Transverse colon (tissue), 4 donors: ENCODE results near the gene CSRNP2. TPM values are rescaled to one million over a fixed set of nuclear protein-coding genes. Genes with fewer than 3 reads are reported as not detected.

ENCODE experiments used
- DNase-seq: peaks from one replicate; pipeline ENCODE4 v3.0.0-alpha.2; 2019
- H3K27ac ChIP-seq, 4 donors: fragments of 200-600 bp; sonication (generic); 2 replicates each; pipeline ENCODE4 v1.5.1; 2016 to 2018; ENCODE audit warnings: inconsistent platforms in 4 of 4
- H3K27me3 ChIP-seq: fragments of 200-600 bp; sonication (generic); 2 replicates; pipeline ENCODE4 v1.5.1; 2017; ENCODE audit warnings: inconsistent platforms
- H3K36me3 ChIP-seq, 4 donors: fragments of 200-600 bp; sonication (generic); 2 replicates each; pipeline ENCODE4 v1.5.1; 2017 to 2019; ENCODE audit warnings: inconsistent platforms in 4 of 4
- H3K4me1 ChIP-seq, 4 donors: fragments of 200-600 bp; sonication (generic); 2 replicates each; pipeline ENCODE4 v1.5.1; 2017 to 2020; ENCODE audit warnings: inconsistent platforms in 4 of 4
- H3K4me3 ChIP-seq, 4 donors: fragments of 200-600 bp; sonication (generic); 1 replicate in 1 of 4; 2 replicates in 3 of 4; pipeline versions ENCODE4 v1.5.1 to v1.6.1; 2017 to 2019; ENCODE audit warnings: inconsistent platforms in 4 of 4
- H3K9me3 ChIP-seq, 2 donors: fragments of 200-600 bp; sonication (generic); 2 replicates each; pipeline ENCODE4 v1.5.1; 2017 to 2019; ENCODE audit warnings: inconsistent platforms in 2 of 2
- CTCF ChIP-seq, 5 experiments: fragments of 200-600 bp in 3 of 5; fragments of 450-650 bp in 2 of 5; sonication (generic) in 3 of 5; IDR thresholded peaks; 1 replicate in 2 of 5; 2 replicates in 3 of 5; pipeline ENCODE4 v1.5.1; 2016 to 2017; ENCODE audit warnings: antibody characterized with exemption in 5 of 5, inconsistent platforms in 3 of 5, mild to moderate bottlenecking in 2 of 5, moderate library complexity in 1 of 5
- EP300 ChIP-seq: sonication (generic); formaldehyde crosslinking; IDR thresholded peaks from one replicate; pipeline ENCODE4 v1.6.1; 2017; ENCODE audit warnings: antibody characterized with exemption, low read depth
- POLR2A ChIP-seq: fragments of 450-650 bp; IDR thresholded peaks from one replicate; pipeline ENCODE4 v1.6.1; 2016; ENCODE audit warnings: antibody characterized with exemption, mild to moderate bottlenecking, moderate library complexity
- POLR2AphosphoS5 ChIP-seq, 3 donors: sonication (generic); formaldehyde crosslinking; IDR thresholded peaks; one replicate each; pipeline ENCODE4 v1.6.1; 2016; ENCODE audit warnings: antibody characterized with exemption in 3 of 3
- WGBS, 2 donors: methylation state at CpG; one replicate each; pipeline ENCODE4 v1.1.5; 2018; ENCODE audit warnings: low coverage in 1 of 2; 5-methylcytosine and 5-hydroxymethylcytosine counted together
- in situ Hi-C, 4 donors: fragments of 200-750 bp; cut with MboI; loops; one replicate each; pipeline versions ENCODE4 v1.15.0 to v1.15.1; 2017; ENCODE audit warnings: low sequenced_read_pairs in 3 of 4, low pct_ligation_motif_present in 1 of 4, low pct_unique_long_range_greater_than_20kb in 1 of 4
- intact Hi-C: fragments of 100-400 bp; cut with DNase I; formaldehyde crosslinking; loops from one replicate; pipeline ENCODE4 v1.15.1; 2023; ENCODE audit warnings: low total_unique reads
- total RNA-seq, 4 donors: library from RNA; depleted of rRNA; stranded (reverse); fragments of >200 nt; gene quantifications; one replicate each; pipeline ENCODE4 v1.1.0, GENCODE V29; 2016

Gene CSRNP2
- total RNA-seq, 4 donors from 2014 or later, result 14.3 to 69.6 (median 25.5) TPM

GRCh38 chr12:51086933-51087332 is 3.5 kb upstream of the CSRNP2 start:
- in situ Hi-C loops (no loop called here), intact Hi-C loops (no loop called here)
- DNase-seq, result no peak
- no peaks in the 10 kb centered on the region for H3K36me3 ChIP-seq
- no peak overlapping the region for H3K4me3 ChIP-seq
- no peak overlapping the region for H3K27ac ChIP-seq
- no peaks in the 10 kb centered on the region for H3K9me3 ChIP-seq
- WGBS, 2 donors, result 88 to 94% methylated on average over 9 to 10 of the region's 10 CpGs
- H3K27me3 ChIP-seq, result no peaks in the 10 kb centered on the region
- peaks cover 5 to 13% (median 10%) of the 10 kb centered on the region in 4 donors for H3K4me1 ChIP-seq
- no peak for TF ChIP-seq CTCF (IDR thresholded peaks at IDR 0.05)
- no peak for TF ChIP-seq EP300
- TF ChIP-seq POLR2AphosphoS5 (IDR thresholded peaks at IDR 0.05), result no peak
- TF ChIP-seq POLR2A, result no peak

- no peak overlapping the region for H3K4me3 ChIP-seq
- no peak for DNase-seq
- WGBS, 2 donors, result 60% methylated on average over 3 of the region's 3 CpGs; no CpG with 5 or more reads in 1 of the 2 donors
- H3K36me3 ChIP-seq, result no peaks in the 10 kb centered on the region
- intact Hi-C loops (no loop called here), in situ Hi-C loops (no loop called here)
- H3K27ac ChIP-seq, result no peak overlapping the region
- H3K9me3 ChIP-seq, result no peaks in the 10 kb centered on the region
- no peaks in the 10 kb centered on the region for H3K27me3 ChIP-seq
- H3K4me1 ChIP-seq, result peaks cover 8 to 20% (median 15%) of the 10 kb centered on the region in 4 donors
- TF ChIP-seq POLR2A (no peak), EP300 (no peak), CTCF (IDR thresholded peaks at IDR 0.05) (no peak), POLR2AphosphoS5 (IDR thresholded peaks at IDR 0.05) (no peak)
Observed at GRCh38 chr12:51085757-51086156, 2.4 kb upstream of the CSRNP2 start.

- peak overlapping the region; percentile 81 to 99 (median 91) for H3K4me3 ChIP-seq
- 3 to 5% methylated on average over 10 to 18 of the region's 18 CpGs for WGBS, 2 donors
- in situ Hi-C loops, result no loop called here
Observed at GRCh38 chr12:51082561-51083125, 753 bp downstream of the CSRNP2 start.

GRCh38 chr12:51081421-51081820 is 2.0 kb downstream of the CSRNP2 start:
- intact Hi-C loops, result no loop called here

More at GRCh38 chr12:51082561-51083125, 753 bp downstream of the CSRNP2 start:
- intact Hi-C loops, result no loop called here
- Histone ChIP-seq H3K27me3 (no peaks in the 10 kb centered on the region), H3K36me3 (no peaks in the 10 kb centered on the region), H3K4me1 (peaks cover 8 to 27% (median 17%) of the 10 kb centered on the region in 4 donors), H3K27ac (peak overlapping the region; percentile 94 to 99 (median 96)), H3K9me3 (no peaks in the 10 kb centered on the region)
- TF ChIP-seq CTCF (IDR thresholded peaks at IDR 0.05), result no peak
- TF ChIP-seq EP300, result no peak
- no peak for TF ChIP-seq POLR2A
- no peak for TF ChIP-seq POLR2AphosphoS5 (IDR thresholded peaks at IDR 0.05)
- peak; percentile 22 for DNase-seq

More at GRCh38 chr12:51081421-51081820, 2.0 kb downstream of the CSRNP2 start:
- Histone ChIP-seq H3K9me3 (no peaks in the 10 kb centered on the region), H3K4me3 (no peak overlapping the region), H3K27ac (no peak overlapping the region), H3K36me3 (no peaks in the 10 kb centered on the region), H3K27me3 (no peaks in the 10 kb centered on the region), H3K4me1 (peaks cover 8 to 34% (median 18%) of the 10 kb centered on the region in 4 donors)
- TF ChIP-seq CTCF (IDR thresholded peaks at IDR 0.05), result no peak
- TF ChIP-seq EP300, result no peak
- no peak for TF ChIP-seq POLR2AphosphoS5 (IDR thresholded peaks at IDR 0.05)
- TF ChIP-seq POLR2A, result no peak
- WGBS, 2 donors, result 80 to 86% methylated on average over 1 of the region's 1 CpG
- in situ Hi-C loops, result no loop called here
- DNase-seq, result no peak
